Mucosa of stomach (tissue), 1 donor: ENCODE results near the gene PPP1R3F.

Experiments
- H3K27me3 ChIP-seq: one replicate; pipeline ENCODE4 v1.7.0; 2013; ENCODE audit warnings: mild to moderate bottlenecking, low read length; ENCODE audit not compliant: control insufficient read depth, insufficient read depth
- H3K36me3 ChIP-seq: one replicate; pipeline ENCODE4 v1.7.0; 2013; ENCODE audit warnings: low read length; ENCODE audit not compliant: control insufficient read depth, insufficient read depth
- H3K4me1 ChIP-seq: one replicate; pipeline ENCODE4 v1.7.0; 2013; ENCODE audit warnings: mild to moderate bottlenecking, low read length; ENCODE audit not compliant: control insufficient read depth, insufficient read depth
- H3K4me3 ChIP-seq: one replicate; pipeline ENCODE4 v1.7.0; 2013; ENCODE audit warnings: low read length
- H3K9ac ChIP-seq: one replicate; pipeline ENCODE4 v1.7.0; 2013; ENCODE audit warnings: mild to moderate bottlenecking, low read length, moderate library complexity
- H3K9me3 ChIP-seq: one replicate; pipeline ENCODE4 v1.7.0; 2013; ENCODE audit warnings: mild to moderate bottlenecking, low read length, moderate library complexity; ENCODE audit not compliant: control insufficient read depth
- donor health status: Pancreatic carcinoma.

PPP1R3F gene

GRCh38 chrX:49251325-49251724 is 18.3 kb upstream of the PPP1R3F start:
- no peak overlapping the region for H3K4me3 ChIP-seq
- no peaks in the 10 kb centered on the region for H3K9me3 ChIP-seq
- H3K4me1 ChIP-seq, result no peaks in the 10 kb centered on the region
- no peaks in the 10 kb centered on the region for H3K36me3 ChIP-seq
- H3K27me3 ChIP-seq, result no peaks in the 10 kb centered on the region
- H3K9ac ChIP-seq, result no peak overlapping the region

DNA sequence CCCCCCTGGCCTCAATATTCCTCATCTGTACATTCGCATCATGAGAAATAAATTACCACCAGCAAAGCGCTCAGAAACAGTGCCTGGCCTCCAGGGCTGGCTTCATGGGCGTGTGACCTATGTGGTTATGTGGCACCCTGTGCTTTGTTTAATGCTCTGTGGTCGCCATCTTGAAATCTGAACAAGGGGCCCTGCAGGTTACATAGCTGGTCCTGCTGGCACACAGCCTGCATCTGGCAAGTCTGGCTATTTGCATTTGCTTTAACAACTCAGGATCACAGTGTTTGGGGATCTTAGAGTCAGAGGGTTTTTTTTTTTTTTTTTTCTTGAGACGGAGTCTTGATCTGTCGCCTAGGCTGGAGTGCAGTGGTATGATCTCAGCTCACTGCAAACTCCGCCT is 15.0 kb upstream of the PPP1R3F start:
- no peak overlapping the region for H3K4me3 ChIP-seq
- H3K9me3 ChIP-seq, result no peaks in the 10 kb centered on the region
- H3K27me3 ChIP-seq, result no peaks in the 10 kb centered on the region
- H3K9ac ChIP-seq, result no peak overlapping the region
- H3K4me1 ChIP-seq, result no peaks in the 10 kb centered on the region
- no peaks in the 10 kb centered on the region for H3K36me3 ChIP-seq

DNA sequence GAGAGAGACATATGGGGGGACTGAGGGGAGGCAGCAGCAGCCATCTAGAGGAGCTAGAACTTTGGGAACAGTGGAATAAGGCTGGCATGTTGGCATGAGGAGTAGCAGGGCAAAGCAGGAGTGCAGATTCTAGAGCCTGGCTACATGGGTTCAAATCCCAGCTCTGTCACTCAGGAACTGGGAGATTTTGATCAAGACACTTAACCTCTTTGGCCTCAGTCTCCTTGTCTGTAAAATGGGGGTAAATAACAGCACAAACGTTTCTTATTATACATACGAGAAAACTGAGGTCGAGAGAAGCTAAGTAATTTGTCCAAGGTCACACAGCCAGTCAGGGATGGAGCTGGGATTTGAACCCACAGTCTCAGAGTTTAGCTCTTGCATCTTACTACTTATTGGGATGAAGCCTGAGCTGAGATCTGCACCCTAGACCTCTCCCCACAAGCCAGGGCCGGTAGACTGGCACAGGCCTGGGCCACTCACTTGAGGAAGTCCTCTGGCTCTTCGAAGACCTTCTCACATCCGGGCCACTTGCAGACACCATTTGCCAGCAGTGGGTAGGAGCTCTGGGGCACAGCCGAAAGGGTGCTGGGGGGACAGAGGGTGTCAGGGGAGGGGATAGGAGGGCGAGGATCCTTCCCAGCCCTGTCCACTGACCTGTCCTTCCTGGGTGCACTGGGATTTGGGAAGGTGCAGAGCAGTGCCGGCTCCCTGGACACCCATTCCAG is 13.2 kb upstream of the PPP1R3F start:
- no peaks in the 10 kb centered on the region for H3K27me3 ChIP-seq
- H3K4me1 ChIP-seq, result no peaks in the 10 kb centered on the region
- H3K9ac ChIP-seq, result no peak overlapping the region
- no peak overlapping the region for H3K4me3 ChIP-seq
- H3K36me3 ChIP-seq, result no peaks in the 10 kb centered on the region
- H3K9me3 ChIP-seq, result no peaks in the 10 kb centered on the region

DNA sequence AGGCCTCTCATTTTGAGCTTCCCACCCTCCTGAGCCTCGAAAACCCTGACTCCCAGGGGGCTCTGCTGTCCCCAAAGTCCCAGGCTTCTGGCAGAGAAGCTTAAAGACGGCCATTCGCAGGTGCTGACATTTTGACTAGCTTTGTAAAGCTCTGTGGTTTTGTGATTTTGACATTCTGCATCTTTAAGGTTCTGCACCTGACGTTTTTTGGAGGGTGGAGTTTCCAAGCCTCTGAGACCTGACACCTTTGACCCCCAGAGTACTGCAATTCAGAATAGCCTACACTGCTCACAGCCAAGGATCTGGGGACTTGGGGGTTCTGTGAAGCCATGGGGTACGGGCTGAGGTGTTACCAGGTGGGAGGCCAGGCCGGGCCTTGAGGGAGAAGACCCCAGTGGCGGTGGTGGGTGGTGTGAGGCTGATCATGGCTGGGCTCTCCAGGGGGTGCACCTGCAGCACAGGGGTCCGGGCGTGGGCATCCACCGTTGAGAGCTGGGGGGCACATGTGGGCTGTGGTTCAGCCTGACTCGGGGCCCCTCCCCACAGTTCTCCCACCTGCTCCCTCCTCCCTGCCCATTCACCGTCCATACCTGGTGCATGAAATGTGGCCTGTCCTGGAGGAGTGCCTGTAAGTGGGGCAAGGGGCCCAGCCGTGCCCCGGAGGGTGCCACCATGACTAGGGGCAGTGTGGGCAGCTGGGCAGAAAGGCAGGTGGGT is 12.4 kb upstream of the PPP1R3F start:
- Histone ChIP-seq H3K9ac (no peak overlapping the region), H3K4me3 (no peak overlapping the region), H3K9me3 (no peaks in the 10 kb centered on the region), H3K27me3 (no peaks in the 10 kb centered on the region), H3K36me3 (no peaks in the 10 kb centered on the region), H3K4me1 (no peaks in the 10 kb centered on the region)

- H3K36me3 ChIP-seq, result no peaks in the 10 kb centered on the region
- H3K9me3 ChIP-seq, result no peaks in the 10 kb centered on the region
- H3K9ac ChIP-seq, result no peak overlapping the region
- H3K4me3 ChIP-seq, result no peak overlapping the region
- H3K4me1 ChIP-seq, result no peaks in the 10 kb centered on the region
- H3K27me3 ChIP-seq, result no peaks in the 10 kb centered on the region
These were observed 11.5 kb upstream of the PPP1R3F start for GRCh38 chrX:49257846-49258748.

DNA sequence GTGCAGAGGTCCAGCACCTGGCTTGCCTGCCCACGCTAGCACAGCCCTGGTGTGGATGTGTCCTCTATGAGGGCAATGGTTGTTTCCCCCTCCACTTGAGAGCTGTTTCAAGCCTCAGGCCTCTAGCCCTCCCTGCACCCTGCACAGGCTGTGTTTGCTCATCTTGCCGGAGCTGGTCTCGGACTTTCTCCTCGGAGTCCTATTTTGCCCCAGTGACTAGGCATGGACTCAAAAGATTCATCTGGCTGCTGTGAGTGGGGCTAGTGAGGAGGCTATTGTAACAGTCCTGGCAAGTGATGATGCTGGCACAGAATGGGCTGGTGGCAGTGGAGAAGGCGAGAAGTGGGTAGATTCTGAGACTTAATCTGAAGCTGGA is 10.9 kb upstream of the PPP1R3F start:
- Histone ChIP-seq H3K9me3 (no peaks in the 10 kb centered on the region), H3K9ac (no peak overlapping the region), H3K36me3 (no peaks in the 10 kb centered on the region), H3K4me3 (no peak overlapping the region), H3K4me1 (no peaks in the 10 kb centered on the region), H3K27me3 (no peaks in the 10 kb centered on the region)

DNA sequence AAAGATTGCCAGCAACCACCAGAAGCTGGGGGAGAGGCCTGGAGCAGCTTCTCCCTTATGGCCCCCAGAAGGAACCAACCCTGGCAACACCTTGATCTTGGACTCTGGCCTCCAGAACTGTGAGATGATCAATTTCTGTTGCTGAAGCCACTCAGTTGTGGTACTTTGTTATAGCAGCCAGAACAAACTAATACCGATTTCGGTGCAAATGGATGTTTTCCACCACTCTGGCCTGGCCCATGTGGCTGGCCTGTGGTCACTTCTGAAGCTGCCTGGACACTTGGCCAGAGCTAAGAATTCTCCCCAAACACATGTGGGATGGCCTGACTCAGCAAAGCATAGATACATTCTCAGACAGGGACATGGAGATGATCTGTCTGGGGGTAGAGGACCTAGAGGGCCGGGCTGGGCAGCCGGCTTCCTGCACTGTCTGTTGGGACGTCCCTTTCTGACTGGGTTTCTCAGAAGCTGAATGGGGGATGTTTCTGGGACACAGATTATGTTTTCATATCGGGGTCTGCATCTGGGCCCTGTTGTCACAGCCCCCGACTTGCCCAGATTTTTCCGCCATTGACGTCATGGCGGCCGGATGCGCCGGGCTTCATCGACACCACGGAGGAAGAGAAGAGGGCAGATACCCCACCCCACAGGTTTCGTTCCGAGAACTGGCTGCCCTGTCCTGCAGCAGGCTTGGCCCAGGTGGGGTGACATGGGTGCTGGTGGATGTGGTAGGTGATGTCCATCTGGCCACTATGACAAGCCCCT is 9.2 kb upstream of the PPP1R3F start:
- Histone ChIP-seq H3K36me3 (no peaks in the 10 kb centered on the region), H3K4me3 (no peak overlapping the region), H3K9ac (no peak overlapping the region), H3K4me1 (no peaks in the 10 kb centered on the region), H3K27me3 (no peaks in the 10 kb centered on the region), H3K9me3 (no peaks in the 10 kb centered on the region)

GRCh38 chrX:49262603-49263002 is 7.0 kb upstream of the PPP1R3F start:
- no peaks in the 10 kb centered on the region for H3K27me3 ChIP-seq
- H3K4me3 ChIP-seq, result no peak overlapping the region
- no peaks in the 10 kb centered on the region for H3K4me1 ChIP-seq
- H3K9me3 ChIP-seq, result no peaks in the 10 kb centered on the region
- H3K9ac ChIP-seq, result no peak overlapping the region
- no peaks in the 10 kb centered on the region for H3K36me3 ChIP-seq

DNA sequence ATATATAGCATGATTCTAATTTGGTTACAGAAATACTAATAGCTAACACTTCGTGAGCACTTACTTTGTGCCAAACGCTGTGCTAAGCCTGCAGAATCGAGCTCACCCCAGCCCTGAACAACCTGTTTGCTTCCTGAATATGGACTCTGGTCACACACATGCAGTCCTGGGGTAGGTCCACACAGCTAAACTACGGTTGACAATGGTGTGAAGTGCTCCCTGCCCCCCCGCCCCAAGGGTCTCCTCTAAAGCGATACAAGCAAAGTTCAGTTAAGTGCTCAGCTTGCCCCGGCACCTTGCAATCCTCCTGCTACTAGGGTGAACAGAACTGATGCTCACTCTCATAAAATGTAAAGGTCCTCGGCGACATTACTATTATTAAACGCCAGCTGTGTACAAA is 6.0 kb upstream of the PPP1R3F start:
- H3K4me3 ChIP-seq, result no peak overlapping the region
- H3K9me3 ChIP-seq, result no peaks in the 10 kb centered on the region
- H3K9ac ChIP-seq, result no peak overlapping the region
- H3K27me3 ChIP-seq, result no peaks in the 10 kb centered on the region
- no peaks in the 10 kb centered on the region for H3K4me1 ChIP-seq
- no peaks in the 10 kb centered on the region for H3K36me3 ChIP-seq

DNA sequence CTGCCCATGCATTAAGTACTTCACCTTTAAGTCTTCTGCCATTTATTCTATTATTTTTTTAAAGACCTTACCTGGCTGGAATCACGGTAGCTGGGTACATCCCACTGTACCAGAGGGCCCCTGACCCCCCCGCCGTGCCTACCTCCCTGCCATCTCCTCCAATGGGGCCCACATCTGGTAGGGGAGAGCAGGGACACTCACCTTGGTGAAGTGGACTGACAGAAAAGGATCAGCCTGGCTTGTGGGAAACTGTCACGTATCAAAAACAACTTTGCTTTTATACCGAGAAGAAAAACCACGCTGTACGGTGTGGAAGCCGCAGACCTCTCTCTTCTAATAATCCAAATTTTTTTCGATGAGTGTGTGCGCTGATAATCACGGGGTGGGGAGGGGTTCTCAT is 5.1 kb upstream of the PPP1R3F start, which contains the start of gene FOXP3:
Gene FOXP3 (minus strand): TSS at position 251 of the 400 bp plus-strand sequence. CDS start 6,205 bp downstream, outside the sequence.
- H3K4me3 ChIP-seq, result no peak within 1 kb of the TSS
- H3K9me3 ChIP-seq, result no peaks in the 10 kb centered on the region
- H3K4me1 ChIP-seq, result no peaks in the 10 kb centered on the region
- no peaks in the 10 kb centered on the region for H3K27me3 ChIP-seq
- H3K9ac ChIP-seq, result no peak within 1 kb of the TSS
- H3K36me3 ChIP-seq, result no peaks in the 10 kb centered on the region

GRCh38 chrX:49266523-49267445 is 2.8 kb upstream of the PPP1R3F start:
- no peaks in the 10 kb centered on the region for H3K9me3 ChIP-seq
- peaks cover 12% of the 10 kb centered on the region for H3K4me1 ChIP-seq
- no peaks in the 10 kb centered on the region for H3K27me3 ChIP-seq
- H3K36me3 ChIP-seq, result no peaks in the 10 kb centered on the region
- no peak overlapping the region for H3K9ac ChIP-seq
- H3K4me3 ChIP-seq, result no peak overlapping the region
